ENCODE data around the gene SPAAR. TPM values are rescaled to one million over a fixed set of nuclear protein-coding genes. Genes with fewer than 3 reads are reported as not detected.

Gene SPAAR
- polyA plus RNA-seq, 1 donor (not counting 4 experiments of a cell fraction or from before 2014, with no cell fraction given): not detected

- H4K20me1 ChIP-seq (ENCODE audit: control insufficient read depth, extremely low read depth, insufficient read depth, low read length): no peaks in the 10 kb centered on the region
- H3K79me2 ChIP-seq (ENCODE audit: control insufficient read depth, insufficient read depth, low read length): no peaks in the 10 kb centered on the region
- no peaks in the 10 kb centered on the region for H3K36me3 ChIP-seq (ENCODE audit: control insufficient read depth in 2 of 2, extremely low read depth in 1 of 2, insufficient read depth in 2 of 2, low read length in 2 of 2)
- dilution Hi-C loops (cut with MboI; ENCODE audit: extremely low pct_ligation_motif_present, low sequenced_read_pairs): no loop called here
- no peak overlapping the region for H3K4me3 ChIP-seq (ENCODE audit: control insufficient read depth in 2 of 3, extremely low read depth in 1 of 3, insufficient read depth in 2 of 3, low read depth in 1 of 3, low read length in 3 of 3)
- FAIRE-seq (no peak), DNase-seq (ENCODE audit: low read depth, low spot score) (no peak)
- H3K27me3 ChIP-seq (ENCODE audit: control insufficient read depth, extremely low read depth, insufficient read depth, low read length): peaks cover 3% of the 10 kb centered on the region
- H3K4me1 ChIP-seq (ENCODE audit: control insufficient read depth, extremely low read depth, insufficient read depth, low read length): no peaks in the 10 kb centered on the region
- no peak overlapping the region for H3K27ac ChIP-seq (ENCODE audit: control insufficient read depth, insufficient read depth, low read length)
- TF ChIP-seq EZH2 (IDR thresholded peaks at IDR 0.05; ENCODE audit: low read length) (no peak), CTCF (optimal IDR thresholded peaks at IDR 0.05 in 1 of 3, IDR thresholded peaks at IDR 0.05 in 1 of 3, conservative IDR thresholded peaks at IDR 0.05 in 1 of 3; ENCODE audit: extremely low read depth in 1 of 3, insufficient read depth in 2 of 3, low read length in 3 of 3) (no peak)
- no peak overlapping the region for H3K4me2 ChIP-seq (ENCODE audit: control insufficient read depth, extremely low read depth, insufficient read depth, low read depth, low read length)
- H3K9ac ChIP-seq (ENCODE audit: control insufficient read depth, extremely low read depth, insufficient read depth, low read length): no peak overlapping the region
- H2AFZ ChIP-seq (ENCODE audit: control insufficient read depth, low read length): no peak overlapping the region
- H3K9me3 ChIP-seq (ENCODE audit: control insufficient read depth, low read depth, low read length): no peaks in the 10 kb centered on the region
- H3K9me1 ChIP-seq (ENCODE audit: control insufficient read depth, extremely low read depth, insufficient read depth, low read length): no peaks in the 10 kb centered on the region
Measured at GRCh38 chr9:35863583-35863982, 45.7 kb upstream of the SPAAR start.

GRCh38 chr9:35864695-35865255 is 44.5 kb upstream of the SPAAR start:
- DNase-seq (ENCODE audit: low read depth, low spot score) (no peak), FAIRE-seq (no peak)
- Histone ChIP-seq H3K36me3 (ENCODE audit: control insufficient read depth in 2 of 2, extremely low read depth in 1 of 2, insufficient read depth in 2 of 2, low read length in 2 of 2) (no peaks in the 10 kb centered on the region), H2AFZ (ENCODE audit: control insufficient read depth, low read length) (no peak overlapping the region), H3K79me2 (ENCODE audit: control insufficient read depth, insufficient read depth, low read length) (no peaks in the 10 kb centered on the region), H3K27me3 (ENCODE audit: control insufficient read depth, extremely low read depth, insufficient read depth, low read length) (no peaks in the 10 kb centered on the region), H3K4me1 (ENCODE audit: control insufficient read depth, extremely low read depth, insufficient read depth, low read length) (no peaks in the 10 kb centered on the region), H3K4me3 (ENCODE audit: control insufficient read depth in 2 of 3, extremely low read depth in 1 of 3, insufficient read depth in 2 of 3, low read depth in 1 of 3, low read length in 3 of 3) (no peak overlapping the region), H4K20me1 (ENCODE audit: control insufficient read depth, extremely low read depth, insufficient read depth, low read length) (no peaks in the 10 kb centered on the region), H3K9me3 (ENCODE audit: control insufficient read depth, low read depth, low read length) (no peaks in the 10 kb centered on the region), H3K4me2 (ENCODE audit: control insufficient read depth, extremely low read depth, insufficient read depth, low read depth, low read length) (no peak overlapping the region), H3K9ac (ENCODE audit: control insufficient read depth, extremely low read depth, insufficient read depth, low read length) (no peak overlapping the region), H3K9me1 (ENCODE audit: control insufficient read depth, extremely low read depth, insufficient read depth, low read length) (no peaks in the 10 kb centered on the region), H3K27ac (ENCODE audit: control insufficient read depth, insufficient read depth, low read length) (no peak overlapping the region)
- dilution Hi-C loops (cut with MboI; ENCODE audit: extremely low pct_ligation_motif_present, low sequenced_read_pairs): no loop called here
- TF ChIP-seq EZH2 (IDR thresholded peaks at IDR 0.05; ENCODE audit: low read length) (no peak), CTCF (optimal IDR thresholded peaks at IDR 0.05 in 1 of 3, IDR thresholded peaks at IDR 0.05 in 1 of 3, conservative IDR thresholded peaks at IDR 0.05 in 1 of 3; ENCODE audit: extremely low read depth in 1 of 3, insufficient read depth in 2 of 3, low read length in 3 of 3) (no peak)
